T-helper 17 cell (primary cell): ENCODE results near the gene DERA. TPM values are rescaled to one million over a fixed set of nuclear protein-coding genes. Genes with fewer than 3 reads are reported as not detected.
A peak's percentile ranks its signal among the peaks of the same experiment; 100 is the strongest.
"Not testable (repeated sequence)": the region's sequence is repeated elsewhere in the genome, so short reads cannot be mapped to it uniquely, and the experiment has no call there.

ENCODE experiments used
- ATAC-seq: fragments of 150-1000 bp; cut with Tn5 transposase; 2 replicates; pipeline ENCODE4 v1.10.0; 2021; ENCODE audit warnings: mild to moderate bottlenecking, moderate library complexity
- DNase-seq, 3 donors: peaks; one replicate each; pipeline versions ENCODE4 v3.0.0 to v3.0.0-alpha.2; 2020 to 2021
- H3K9me3 ChIP-seq: one replicate; pipeline ENCODE4 v1.7.0; 2013; ENCODE audit warnings: low read length, mild to moderate bottlenecking; ENCODE audit not compliant: control insufficient read depth, poor library complexity, severe bottlenecking
- H3K27ac Mint-ChIP-seq: one replicate; pipeline ENCODE4 v1.8.0; 2022; ENCODE audit warnings: mild to moderate bottlenecking, moderate library complexity, mixed read lengths
- H3K27me3 Mint-ChIP-seq: one replicate; pipeline ENCODE4 v1.8.0; 2022; ENCODE audit warnings: mixed read lengths
- H3K36me3 Mint-ChIP-seq: one replicate; pipeline ENCODE4 v1.8.0; 2022; ENCODE audit warnings: low read depth, mixed read lengths
- H3K4me1 Mint-ChIP-seq: one replicate; pipeline ENCODE4 v1.8.0; 2022; ENCODE audit warnings: mild to moderate bottlenecking, mixed read lengths
- H3K4me3 Mint-ChIP-seq: one replicate; pipeline ENCODE4 v1.8.0; 2022; ENCODE audit warnings: mild to moderate bottlenecking, moderate library complexity, mixed read lengths
- total RNA-seq, 4 donors: library from RNA in 2 of 4; stranded (reverse) in 2 of 4; gene quantifications; one replicate each; pipeline ENCODE4 v1.2.3 and lab custom pipeline; 2022 to 2026

The DERA gene
- total RNA-seq, 2 donors from 2014 or later, result 10.9 to 12.3 TPM

GRCh38 chr12:15924956-15925355 is 13.8 kb downstream of the DERA start:
- ATAC-seq (no peak), DNase-seq (no peak)
- no peaks in the 10 kb centered on the region for H3K27me3 Mint-ChIP-seq
- no peaks in the 10 kb centered on the region for H3K9me3 ChIP-seq
- no peak overlapping the region for H3K27ac Mint-ChIP-seq
- H3K4me1 Mint-ChIP-seq, result peaks cover 14% of the 10 kb centered on the region
- H3K4me3 Mint-ChIP-seq, result no peak overlapping the region
- H3K36me3 Mint-ChIP-seq, result no peaks in the 10 kb centered on the region

- H3K9me3 ChIP-seq, result no peaks in the 10 kb centered on the region
- H3K27me3 Mint-ChIP-seq, result no peaks in the 10 kb centered on the region
- H3K4me1 Mint-ChIP-seq, result peaks cover 10% of the 10 kb centered on the region
- no peak for ATAC-seq
- no peak overlapping the region for H3K27ac Mint-ChIP-seq
- no peaks in the 10 kb centered on the region for H3K36me3 Mint-ChIP-seq
- H3K4me3 Mint-ChIP-seq, result no peak overlapping the region
- DNase-seq, result no peak
These were observed 17.2 kb downstream of the DERA start for GRCh38 chr12:15928346-15928745.

DNA sequence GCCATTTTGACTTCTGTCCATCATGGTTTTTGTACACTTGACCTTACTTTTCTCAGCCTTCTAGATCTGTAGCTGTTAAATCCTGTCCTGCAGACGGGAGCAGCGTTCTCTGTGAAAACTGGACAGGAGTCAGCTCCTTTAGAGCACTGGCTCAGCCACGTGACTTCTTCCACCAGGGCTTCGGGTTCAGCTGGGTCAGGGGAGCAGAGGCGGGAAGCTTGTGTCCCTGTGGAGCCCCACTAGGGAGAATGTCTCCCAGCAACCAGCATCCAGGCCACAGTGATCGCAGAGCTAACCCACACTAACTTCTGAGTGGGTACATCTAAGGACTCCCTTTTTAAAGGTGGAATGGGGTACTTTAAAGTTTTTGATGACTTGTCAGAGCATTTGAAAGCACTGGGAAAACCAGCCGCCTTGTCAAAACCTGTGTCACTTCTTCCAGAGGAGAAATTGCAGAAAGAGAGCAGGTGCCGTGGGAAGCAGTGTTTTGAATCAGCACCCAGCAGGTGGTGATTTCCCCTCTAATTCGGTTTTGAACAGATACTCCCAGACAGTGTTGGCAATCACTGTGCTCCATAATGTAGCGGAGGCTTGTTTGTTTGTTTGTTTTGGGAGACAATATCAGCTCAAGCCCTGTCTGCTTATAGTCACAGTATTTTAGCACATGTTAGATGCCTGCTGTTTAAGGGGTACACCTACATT is 17.9 kb downstream of the DERA start:
- Mint-ChIP-seq H3K27ac (no peak overlapping the region), H3K4me1 (peaks cover 8% of the 10 kb centered on the region)

GRCh38 chr12:15931590-15932053 is 20.5 kb downstream of the DERA start:
- no peak overlapping the region for H3K4me3 Mint-ChIP-seq
- H3K4me1 Mint-ChIP-seq, result peaks cover 8% of the 10 kb centered on the region
- no peaks in the 10 kb centered on the region for H3K9me3 ChIP-seq
- no peaks in the 10 kb centered on the region for H3K36me3 Mint-ChIP-seq
- DNase-seq (no peak), ATAC-seq (peak; percentile 33)
- H3K27me3 Mint-ChIP-seq, result no peaks in the 10 kb centered on the region
- no peak overlapping the region for H3K27ac Mint-ChIP-seq

More for the DNA sequence above, 17.9 kb downstream of the DERA start:
- H3K9me3 ChIP-seq, result no peaks in the 10 kb centered on the region
- Mint-ChIP-seq H3K27me3 (no peaks in the 10 kb centered on the region), H3K4me3 (no peak overlapping the region), H3K36me3 (no peaks in the 10 kb centered on the region)
- no peak for ATAC-seq
- no peak for DNase-seq

- H3K36me3 Mint-ChIP-seq, result no peaks in the 10 kb centered on the region
- DNase-seq (no peak), ATAC-seq (no peak)
- no peaks in the 10 kb centered on the region for H3K9me3 ChIP-seq
- no peak overlapping the region for H3K4me3 Mint-ChIP-seq
- peaks cover 9% of the 10 kb centered on the region for H3K4me1 Mint-ChIP-seq
- H3K27ac Mint-ChIP-seq, result no peak overlapping the region
- no peaks in the 10 kb centered on the region for H3K27me3 Mint-ChIP-seq
These were observed 21.2 kb downstream of the DERA start for GRCh38 chr12:15932327-15932726.

GRCh38 chr12:15932971-15933370 is 21.8 kb downstream of the DERA start:
- no peaks in the 10 kb centered on the region for H3K9me3 ChIP-seq
- DNase-seq (no peak), ATAC-seq (no peak)
- no peaks in the 10 kb centered on the region for H3K27me3 Mint-ChIP-seq
- no peaks in the 10 kb centered on the region for H3K36me3 Mint-ChIP-seq
- peak overlapping the region; percentile 16 for H3K27ac Mint-ChIP-seq
- H3K4me3 Mint-ChIP-seq, result no peak overlapping the region
- peaks cover 13% of the 10 kb centered on the region for H3K4me1 Mint-ChIP-seq

DNA sequence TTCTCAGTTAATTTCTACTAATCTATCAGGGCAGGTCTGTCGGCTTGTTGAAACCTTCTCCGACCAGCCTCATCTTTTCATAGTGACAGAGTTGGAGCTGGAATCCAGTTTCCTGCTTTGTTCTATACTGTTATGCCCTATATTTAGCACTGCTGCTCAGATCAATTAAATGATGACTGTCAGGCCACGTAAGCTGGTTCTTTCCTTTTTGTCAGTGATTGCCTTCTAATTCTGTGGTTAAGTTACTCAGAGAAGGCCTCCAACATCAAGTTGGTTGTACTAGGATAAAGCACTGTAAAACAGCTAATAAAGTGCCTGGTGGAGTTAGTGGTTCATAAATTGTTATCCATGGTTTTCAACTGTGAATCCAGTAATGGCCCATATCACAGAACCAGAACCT is 22.6 kb downstream of the DERA start:
- Mint-ChIP-seq H3K27me3 (no peaks in the 10 kb centered on the region), H3K4me3 (no peak overlapping the region), H3K4me1 (peaks cover 12% of the 10 kb centered on the region), H3K36me3 (no peaks in the 10 kb centered on the region), H3K27ac (peak overlapping the region; percentile 16)
- ATAC-seq, result no peak
- H3K9me3 ChIP-seq, result no peaks in the 10 kb centered on the region
- DNase-seq, result no peak

GRCh38 chr12:15936751-15937150 is 25.6 kb downstream of the DERA start:
- ATAC-seq, result no peak
- no peak for DNase-seq
- H3K27me3 Mint-ChIP-seq, result no peaks in the 10 kb centered on the region
- no peak overlapping the region for H3K4me3 Mint-ChIP-seq
- H3K27ac Mint-ChIP-seq, result no peak overlapping the region
- H3K36me3 Mint-ChIP-seq, result peaks cover 4% of the 10 kb centered on the region
- no peaks in the 10 kb centered on the region for H3K9me3 ChIP-seq
- H3K4me1 Mint-ChIP-seq, result peaks cover 8% of the 10 kb centered on the region

- no peak for DNase-seq
- Mint-ChIP-seq H3K36me3 (peaks cover 4% of the 10 kb centered on the region), H3K4me3 (no peak overlapping the region), H3K4me1 (peaks cover 8% of the 10 kb centered on the region), H3K27me3 (no peaks in the 10 kb centered on the region), H3K27ac (no peak overlapping the region)
- H3K9me3 ChIP-seq, result no peaks in the 10 kb centered on the region
- ATAC-seq, result no peak
These were observed 26.8 kb downstream of the DERA start for GRCh38 chr12:15937902-15938301.

GRCh38 chr12:15939111-15939510 is 28.0 kb downstream of the DERA start:
- Mint-ChIP-seq H3K4me1 (peaks cover 8% of the 10 kb centered on the region), H3K27ac (no peak overlapping the region), H3K4me3 (no peak overlapping the region), H3K36me3 (peaks cover 4% of the 10 kb centered on the region), H3K27me3 (no peaks in the 10 kb centered on the region)
- H3K9me3 ChIP-seq, result no peaks in the 10 kb centered on the region
- DNase-seq (no peak), ATAC-seq (no peak)

GRCh38 chr12:15942475-15942874 is 31.3 kb downstream of the DERA start:
- Mint-ChIP-seq H3K27ac (no peak overlapping the region), H3K36me3 (peaks cover 4% of the 10 kb centered on the region), H3K27me3 (no peaks in the 10 kb centered on the region), H3K4me1 (peaks cover 5% of the 10 kb centered on the region), H3K4me3 (no peak overlapping the region)
- DNase-seq, result no peak
- H3K9me3 ChIP-seq, result no peaks in the 10 kb centered on the region
- ATAC-seq, result no peak

GRCh38 chr12:15943519-15943918 is 32.4 kb downstream of the DERA start:
- ATAC-seq, H3K36me3 Mint-ChIP-seq, DNase-seq, H3K4me1 Mint-ChIP-seq, H3K4me3 Mint-ChIP-seq, H3K27ac Mint-ChIP-seq, H3K27me3 Mint-ChIP-seq, H3K9me3 ChIP-seq: not testable (repeated sequence)

- H3K4me1 Mint-ChIP-seq, H3K9me3 ChIP-seq, H3K36me3 Mint-ChIP-seq, ATAC-seq, H3K27ac Mint-ChIP-seq, H3K27me3 Mint-ChIP-seq, H3K4me3 Mint-ChIP-seq, DNase-seq: not testable (repeated sequence)
These were observed 37.3 kb downstream of the DERA start for GRCh38 chr12:15948461-15948860.

- Mint-ChIP-seq H3K36me3 (no peaks in the 10 kb centered on the region), H3K4me3 (no peak overlapping the region), H3K27me3 (no peaks in the 10 kb centered on the region), H3K4me1 (no peaks in the 10 kb centered on the region), H3K27ac (no peak overlapping the region)
- no peak for ATAC-seq
- H3K9me3 ChIP-seq, result no peaks in the 10 kb centered on the region
- DNase-seq, result no peak
These were observed 44.1 kb downstream of the DERA start for GRCh38 chr12:15955281-15955680.
